Sciatic nerve (tissue), 2 donors: ENCODE results near the gene BCAM. TPM values are rescaled to one million over a fixed set of nuclear protein-coding genes. Genes with fewer than 3 reads are reported as not detected.
"Not testable (repeated sequence)": the region's sequence is repeated elsewhere in the genome, so short reads cannot be mapped to it uniquely, and the experiment has no call there.

ENCODE experiments used
- ATAC-seq: fragments of 200-7000 bp; cut with Tn5 transposase; one replicate; pipeline ENCODE4 v1.9.1; 2020; ENCODE audit warnings: mild to moderate bottlenecking, moderate library complexity
- DNase-seq: peaks from one replicate; pipeline ENCODE4 v3.0.0-alpha.2; 2020; ENCODE audit warnings: low spot score
- intact Hi-C: fragments of 100-400 bp; cut with DNase I; formaldehyde crosslinking; loops from one replicate; pipeline ENCODE4 v1.14.2; 2022
- total RNA-seq: library from RNA; stranded (reverse); fragmentation: NEBNext Ultra II Directional; extraction: Animal tissue kit (Norgen Biotek cat#: 25700); gene quantifications from one replicate; pipeline ENCODE4 v1.2.1, GENCODE V29; 2021
- donor health status: DM: no; HTN: no; CAD: no.
- donor health status: DM: no; HTN: no; CAD: no.

Gene BCAM, protein sequence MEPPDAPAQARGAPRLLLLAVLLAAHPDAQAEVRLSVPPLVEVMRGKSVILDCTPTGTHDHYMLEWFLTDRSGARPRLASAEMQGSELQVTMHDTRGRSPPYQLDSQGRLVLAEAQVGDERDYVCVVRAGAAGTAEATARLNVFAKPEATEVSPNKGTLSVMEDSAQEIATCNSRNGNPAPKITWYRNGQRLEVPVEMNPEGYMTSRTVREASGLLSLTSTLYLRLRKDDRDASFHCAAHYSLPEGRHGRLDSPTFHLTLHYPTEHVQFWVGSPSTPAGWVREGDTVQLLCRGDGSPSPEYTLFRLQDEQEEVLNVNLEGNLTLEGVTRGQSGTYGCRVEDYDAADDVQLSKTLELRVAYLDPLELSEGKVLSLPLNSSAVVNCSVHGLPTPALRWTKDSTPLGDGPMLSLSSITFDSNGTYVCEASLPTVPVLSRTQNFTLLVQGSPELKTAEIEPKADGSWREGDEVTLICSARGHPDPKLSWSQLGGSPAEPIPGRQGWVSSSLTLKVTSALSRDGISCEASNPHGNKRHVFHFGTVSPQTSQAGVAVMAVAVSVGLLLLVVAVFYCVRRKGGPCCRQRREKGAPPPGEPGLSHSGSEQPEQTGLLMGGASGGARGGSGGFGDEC
- 164 TPM for total RNA-seq

DNA sequence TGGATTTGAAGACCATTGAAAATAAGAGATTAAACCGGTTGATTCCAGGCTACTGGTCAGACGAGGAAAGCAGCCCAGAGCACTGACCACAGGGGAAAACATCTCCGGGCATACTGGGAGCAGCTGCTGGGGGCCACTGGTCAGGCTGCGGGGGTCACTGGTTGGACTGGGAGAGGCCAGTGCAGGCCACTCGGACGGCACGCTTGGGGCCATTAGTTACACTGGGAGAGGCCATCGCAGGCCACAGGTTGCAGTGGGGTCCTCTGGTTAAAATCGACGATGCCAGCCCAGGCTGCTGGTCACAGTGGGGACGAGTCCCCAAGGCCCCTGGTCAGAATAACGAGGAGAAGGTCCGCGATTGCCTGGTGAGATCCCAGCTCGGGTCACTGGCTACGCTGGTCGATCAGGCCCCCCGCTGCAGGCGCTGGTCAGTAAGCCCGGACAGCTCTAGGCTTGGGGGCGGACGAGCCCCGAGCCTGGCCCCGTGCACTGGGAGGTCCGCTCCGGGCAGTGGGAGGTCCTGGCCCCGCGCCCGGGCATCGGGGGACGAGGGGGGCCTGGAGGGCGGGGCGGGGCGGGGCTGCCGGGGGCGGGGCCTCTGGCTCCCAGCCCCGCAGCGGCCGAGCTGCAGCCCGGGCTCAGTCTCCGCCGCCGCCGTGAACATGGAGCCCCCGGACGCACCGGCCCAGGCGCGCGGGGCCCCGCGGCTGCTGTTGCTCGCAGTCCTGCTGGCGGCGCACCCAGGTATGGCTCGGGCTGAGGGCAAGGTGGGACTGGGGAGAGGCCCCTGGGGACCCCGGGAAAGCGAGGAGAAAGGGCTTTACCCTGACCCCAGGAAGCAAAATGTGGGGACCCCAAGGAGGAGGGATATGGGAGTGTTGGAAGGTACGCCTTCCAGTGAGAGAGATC, at the start of gene BCAM:
Gene BCAM (plus strand): TSS at position 641 of the 909 bp plus-strand sequence. CDS start 22 bp downstream, at position 663.
- ATAC-seq (peak; percentile 96), DNase-seq (peak; percentile 91)
- intact Hi-C loops: no loop called here

GRCh38 chr19:44762038-44762437, 46.9 kb upstream of the BCAM start:
- intact Hi-C loops: no loop called here
- DNase-seq (no peak), ATAC-seq (no peak)

DNA sequence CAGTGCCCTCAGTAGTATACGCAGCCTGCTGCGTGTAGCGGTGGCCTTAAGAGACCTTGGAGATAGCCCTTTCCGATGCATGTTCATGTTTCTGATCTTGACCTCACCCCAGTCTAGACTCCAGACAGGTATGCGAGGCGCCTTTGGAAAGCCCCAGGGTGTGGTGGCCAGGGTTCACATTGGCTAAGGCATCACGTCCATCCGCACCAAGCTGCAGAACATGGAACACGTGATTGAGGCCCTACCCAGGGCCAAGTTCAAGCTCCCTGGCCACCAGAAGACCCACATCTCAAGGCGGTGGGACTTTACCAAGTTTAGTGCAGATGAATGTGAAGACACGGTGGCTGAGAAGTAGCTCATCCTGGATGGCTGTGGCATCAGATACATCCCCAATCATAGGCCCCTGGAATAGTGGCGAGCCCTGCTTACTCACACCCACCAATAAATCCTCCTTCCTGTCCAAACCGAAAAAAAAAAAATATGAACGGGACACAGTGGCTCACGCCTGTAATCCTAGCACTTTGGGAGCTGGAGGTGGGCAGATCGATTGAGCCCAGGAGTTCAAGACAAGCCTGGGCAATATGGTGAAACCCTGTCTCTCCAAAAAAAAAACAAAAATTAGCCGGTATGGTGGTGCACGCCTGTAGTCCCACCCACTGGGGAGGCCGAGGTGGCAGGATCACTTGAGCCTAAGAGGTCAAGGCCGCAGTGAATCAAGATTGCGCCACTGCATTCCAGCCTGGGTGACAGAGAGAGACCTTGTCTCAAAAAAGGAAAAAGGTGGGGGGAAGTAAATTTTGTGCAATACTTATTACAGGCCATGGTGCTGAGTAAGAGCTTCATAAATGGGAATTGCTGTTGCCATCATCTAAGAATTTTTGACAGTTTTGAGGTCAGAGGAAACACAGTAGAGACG, 43.6 kb upstream of the BCAM start:
- ATAC-seq (no peak), DNase-seq (no peak)
- intact Hi-C loops: no loop called here

- ATAC-seq (no peak), DNase-seq (no peak)
- intact Hi-C loops: no loop called here
Observed at GRCh38 chr19:44765949-44766335, 43.0 kb upstream of the BCAM start.

DNA sequence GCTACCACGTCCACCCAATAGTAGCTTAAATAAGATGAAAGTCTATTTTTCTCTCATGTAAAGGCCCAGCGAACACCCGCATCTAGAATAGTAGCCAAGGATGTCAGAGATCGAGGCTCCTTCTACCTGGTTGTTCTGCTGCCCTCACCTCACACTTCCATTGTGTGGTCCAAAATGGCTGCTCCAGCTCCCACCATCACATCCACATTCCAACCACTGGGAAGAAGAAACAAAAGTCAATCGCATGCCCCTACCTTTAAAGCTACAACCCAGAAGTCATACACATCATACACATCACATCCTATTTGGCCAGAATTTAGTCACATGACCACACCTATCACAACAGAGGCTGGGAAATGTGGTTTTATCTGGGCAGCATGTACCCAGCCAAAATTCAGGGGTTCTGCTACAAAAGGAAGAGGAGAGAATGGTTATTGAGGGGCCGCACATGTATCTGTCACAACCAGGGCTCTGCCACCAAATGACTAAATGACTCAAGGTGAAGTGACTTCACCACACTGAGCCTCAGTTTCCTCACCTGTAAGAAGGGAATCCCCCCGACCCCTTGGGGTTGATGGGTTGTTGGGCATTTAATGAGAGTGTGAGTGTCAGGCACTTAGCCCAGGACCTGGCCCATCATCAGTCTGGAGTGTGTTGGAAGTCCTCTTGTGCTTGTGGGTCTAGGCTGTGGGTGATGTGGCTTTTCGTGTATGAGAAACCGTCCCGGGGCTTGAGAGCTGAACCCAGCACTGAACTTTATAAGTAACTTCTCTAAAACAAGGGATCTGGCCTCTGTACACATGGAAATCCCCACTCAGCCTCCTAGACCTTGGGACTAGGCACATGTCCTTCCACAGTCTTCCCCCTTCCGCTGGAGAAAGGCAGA, 41.4 kb upstream of the BCAM start:
- intact Hi-C loops: loop anchor here (2.0 kb wide), 1 partner anchor 43 kb away; no protein-coding TSS in a partner anchor
- no peak for ATAC-seq
- no peak for DNase-seq

- DNase-seq (peak; percentile 95), ATAC-seq (peak; percentile 96)
- intact Hi-C loops: no loop called here
Observed at GRCh38 chr19:44770550-44771257, 38.2 kb upstream of the BCAM start.

DNA sequence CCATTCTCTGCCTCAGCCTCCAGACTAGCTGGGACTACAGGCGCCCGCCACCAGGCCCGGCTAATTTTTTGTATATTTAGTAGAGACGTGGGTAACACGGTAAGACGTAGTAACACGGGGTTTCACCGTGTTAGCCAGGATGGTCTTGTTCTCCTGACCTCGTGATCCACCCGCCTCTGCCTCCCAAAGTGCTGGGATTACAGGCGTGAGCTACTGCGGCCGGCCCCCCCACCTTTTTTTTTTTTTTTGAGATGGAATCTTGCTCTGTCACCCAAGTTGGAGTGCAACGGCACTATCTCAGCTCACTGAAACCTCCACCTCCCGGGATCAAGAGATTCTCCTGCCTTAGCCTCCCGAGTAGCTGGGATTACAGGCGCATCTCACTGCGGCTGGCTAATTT, 36.8 kb upstream of the BCAM start:
- DNase-seq, ATAC-seq, intact Hi-C loops: not testable (repeated sequence)

DNA sequence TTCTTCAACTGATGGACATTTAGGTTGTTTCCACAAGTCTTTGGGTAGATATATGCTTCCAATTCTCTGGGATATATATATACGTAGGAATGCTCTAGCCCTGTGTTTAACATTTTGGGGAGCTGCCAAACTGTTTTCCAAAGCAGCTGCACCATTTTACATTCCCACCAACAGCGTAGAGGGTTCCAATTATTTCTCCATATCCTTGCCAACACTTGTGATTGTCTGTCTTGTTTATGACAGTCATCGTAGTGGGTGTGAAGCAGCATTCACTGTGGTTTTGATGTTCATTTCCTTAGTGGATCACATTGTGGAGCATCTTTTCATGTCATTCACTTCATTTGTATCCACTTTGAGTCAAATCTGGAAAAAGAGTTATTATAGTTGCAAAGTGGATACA, 35.9 kb upstream of the BCAM start:
- ATAC-seq (no peak), DNase-seq (no peak)
- intact Hi-C loops: no loop called here

GRCh38 chr19:44775676-44776240, 33.1 kb upstream of the BCAM start:
- intact Hi-C loops: no loop called here
- no peak for DNase-seq

GRCh38 chr19:44776402-44777096, 32.4 kb upstream of the BCAM start:
- no peak for ATAC-seq
- DNase-seq: no peak
- intact Hi-C loops: no loop called here

More at GRCh38 chr19:44775676-44776240, 33.1 kb upstream of the BCAM start:
- ATAC-seq: no peak

GRCh38 chr19:44777715-44778347, 31.1 kb upstream of the BCAM start, which contains the start of gene CBLC:
CBLC (plus strand) TSS chr19:44777890; CDS start chr19:44777932, 42 bp downstream.
- intact Hi-C loops: no loop called here
- ATAC-seq (no peak), DNase-seq (no peak)

GRCh38 chr19:44779150-44779549, 29.8 kb upstream of the BCAM start:
- ATAC-seq: no peak
- intact Hi-C loops: no loop called here
- no peak for DNase-seq

DNA sequence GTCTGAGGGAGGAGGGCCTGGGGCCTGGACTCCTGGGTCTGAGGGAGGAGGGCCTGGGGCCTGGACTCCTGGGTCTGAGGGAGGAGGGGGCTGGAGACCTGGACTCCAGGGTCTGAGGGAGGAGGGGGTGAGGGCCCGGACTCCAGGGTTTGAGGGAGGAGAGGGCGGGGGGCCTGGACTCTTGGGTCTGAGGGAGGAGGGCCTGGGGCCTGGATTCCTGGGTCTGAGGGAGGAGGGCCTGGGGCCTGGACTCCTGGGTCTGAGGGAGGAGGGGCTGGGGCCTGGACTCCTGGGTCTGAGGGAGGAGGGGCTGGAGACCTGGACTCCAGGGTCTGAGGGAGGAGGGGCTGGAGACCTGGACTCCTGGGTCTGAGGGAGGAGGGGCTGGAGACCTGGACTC, 27.2 kb upstream of the BCAM start:
- intact Hi-C loops, ATAC-seq, DNase-seq: not testable (repeated sequence)

- DNase-seq (no peak), ATAC-seq (no peak)
- intact Hi-C loops: no loop called here
Observed at GRCh38 chr19:44782729-44783128, 26.2 kb upstream of the BCAM start.

GRCh38 chr19:44783545-44783944, 25.4 kb upstream of the BCAM start:
- ATAC-seq (no peak), DNase-seq (no peak)
- intact Hi-C loops: no loop called here
